ENCODE data around the gene BAZ2B.

BAZ2B gene

GRCh38 chr2:159653962-159654361, 37.6 kb upstream of the BAZ2B start:
- Histone ChIP-seq H3K27ac (ENCODE audit: low read length) (no peak overlapping the region), H3K36me3 (replicated peaks; ENCODE audit: insufficient read depth, low read length) (no peaks in the 10 kb centered on the region), H3K9me3 (replicated peaks; ENCODE audit: insufficient read depth, low read length) (no peaks in the 10 kb centered on the region), H3K4me2 (ENCODE audit: low read depth, low read length) (no peak overlapping the region), H3K9ac (ENCODE audit: low read length) (no peak overlapping the region), H3K79me2 (ENCODE audit: low read length) (no peaks in the 10 kb centered on the region), H3K4me1 (ENCODE audit: low read length) (no peaks in the 10 kb centered on the region), H3F3A (ENCODE audit: insufficient read depth, low read length) (no peaks in the 10 kb centered on the region), H2AFZ (ENCODE audit: low read length) (no peak overlapping the region), H4K20me1 (ENCODE audit: insufficient read depth, low read length) (no peaks in the 10 kb centered on the region), H3K9me2 (replicated peaks; ENCODE audit: insufficient read depth, low read length) (no peaks in the 10 kb centered on the region), H3K27me3 (replicated peaks; ENCODE audit: insufficient read depth, low read length) (no peaks in the 10 kb centered on the region), H3K4me3 (ENCODE audit: low read length) (no peak overlapping the region)
- no peak for DNase-seq
- TF ChIP-seq EZH2 (optimal IDR thresholded peaks at IDR 0.05; ENCODE audit: low read depth, low read length), result no peak
- no peak for TF ChIP-seq CTCF (IDR thresholded peaks at IDR 0.05; ENCODE audit: low read length)
- TF ChIP-seq EZH2phosphoT487 (IDR thresholded peaks at IDR 0.05; ENCODE audit: low read length), result no peak

GRCh38 chr2:159651884-159652283, 35.5 kb upstream of the BAZ2B start:
- Histone ChIP-seq H3K4me2 (ENCODE audit: low read depth, low read length) (no peak overlapping the region), H3K27me3 (replicated peaks; ENCODE audit: insufficient read depth, low read length) (no peaks in the 10 kb centered on the region), H3K4me3 (ENCODE audit: low read length) (no peak overlapping the region), H3K79me2 (ENCODE audit: low read length) (no peaks in the 10 kb centered on the region), H2AFZ (ENCODE audit: low read length) (no peak overlapping the region), H3K36me3 (replicated peaks; ENCODE audit: insufficient read depth, low read length) (no peaks in the 10 kb centered on the region), H4K20me1 (ENCODE audit: insufficient read depth, low read length) (no peaks in the 10 kb centered on the region), H3K9me3 (replicated peaks; ENCODE audit: insufficient read depth, low read length) (no peaks in the 10 kb centered on the region), H3K9me2 (replicated peaks; ENCODE audit: insufficient read depth, low read length) (no peaks in the 10 kb centered on the region), H3K27ac (ENCODE audit: low read length) (no peak overlapping the region), H3K9ac (ENCODE audit: low read length) (no peak overlapping the region), H3K4me1 (ENCODE audit: low read length) (no peaks in the 10 kb centered on the region), H3F3A (ENCODE audit: insufficient read depth, low read length) (no peaks in the 10 kb centered on the region)
- TF ChIP-seq EZH2 (optimal IDR thresholded peaks at IDR 0.05; ENCODE audit: low read depth, low read length) (no peak), CTCF (IDR thresholded peaks at IDR 0.05; ENCODE audit: low read length) (no peak), EZH2phosphoT487 (IDR thresholded peaks at IDR 0.05; ENCODE audit: low read length) (no peak)
- DNase-seq, result no peak

GRCh38 chr2:159650574-159650973, 34.2 kb upstream of the BAZ2B start:
- Histone ChIP-seq H3K9me2 (replicated peaks; ENCODE audit: insufficient read depth, low read length) (no peaks in the 10 kb centered on the region), H4K20me1 (ENCODE audit: insufficient read depth, low read length) (no peaks in the 10 kb centered on the region), H3K4me2 (ENCODE audit: low read depth, low read length) (no peak overlapping the region), H3K4me1 (ENCODE audit: low read length) (no peaks in the 10 kb centered on the region), H3K79me2 (ENCODE audit: low read length) (no peaks in the 10 kb centered on the region), H2AFZ (ENCODE audit: low read length) (no peak overlapping the region), H3K27ac (ENCODE audit: low read length) (no peak overlapping the region), H3K36me3 (replicated peaks; ENCODE audit: insufficient read depth, low read length) (no peaks in the 10 kb centered on the region), H3F3A (ENCODE audit: insufficient read depth, low read length) (no peaks in the 10 kb centered on the region), H3K9ac (ENCODE audit: low read length) (no peak overlapping the region), H3K27me3 (replicated peaks; ENCODE audit: insufficient read depth, low read length) (no peaks in the 10 kb centered on the region), H3K4me3 (ENCODE audit: low read length) (no peak overlapping the region), H3K9me3 (replicated peaks; ENCODE audit: insufficient read depth, low read length) (no peaks in the 10 kb centered on the region)
- TF ChIP-seq EZH2phosphoT487 (IDR thresholded peaks at IDR 0.05; ENCODE audit: low read length) (no peak), CTCF (IDR thresholded peaks at IDR 0.05; ENCODE audit: low read length) (no peak)
- no peak for DNase-seq

Measured in MM.1S (cell line).